BLaER1 treated with 17β-estradiol and CSF1 and Interleukin-3, amounts not matched to agents 10 nM and 100 nM (cell line): ENCODE results near the gene ZNF684.
A peak's percentile ranks its signal among the peaks of the same experiment; 100 is the strongest.
"Not testable (repeated sequence)": the region's sequence is repeated elsewhere in the genome, so short reads cannot be mapped to it uniquely, and the experiment has no call there.

Experiments
- H3K27ac ChIP-seq, 11 experiments: shearing (Covaris generic); formaldehyde crosslinking; 2 replicates each; pipeline ENCODE4 v1.8.1; 2022
- H3K27me3 ChIP-seq, 11 experiments: shearing (Covaris generic); formaldehyde crosslinking; 2 replicates each; pipeline ENCODE4 v1.8.1; 2022
- H3K36me3 ChIP-seq, 11 experiments: shearing (Covaris generic); formaldehyde crosslinking; 2 replicates each; pipeline ENCODE4 v1.8.1; 2022
- H3K4me1 ChIP-seq, 10 experiments: shearing (Covaris generic); formaldehyde crosslinking; 2 replicates each; pipeline ENCODE4 v1.8.1; 2022
- H3K4me2 ChIP-seq, 11 experiments: shearing (Covaris generic); formaldehyde crosslinking; 2 replicates each; pipeline ENCODE4 v1.8.1; 2022
- H3K4me3 ChIP-seq, 10 experiments: shearing (Covaris generic); formaldehyde crosslinking; 2 replicates each; pipeline ENCODE4 v1.8.1; 2022
- H3K9ac ChIP-seq, 11 experiments: shearing (Covaris generic); formaldehyde crosslinking; 2 replicates each; pipeline ENCODE4 v1.8.1; 2022
- H3K9me3 ChIP-seq, 11 experiments: shearing (Covaris generic); formaldehyde crosslinking; replicated peaks in 1 of 11; 2 replicates each; pipeline ENCODE4 v1.8.1; 2022
- H4K20me1 ChIP-seq, 11 experiments: shearing (Covaris generic); formaldehyde crosslinking; 2 replicates each; pipeline ENCODE4 v1.8.1; 2022
- Cebpa-rat ChIP-seq, 11 experiments: shearing (Covaris generic); IDR thresholded peaks; 2 replicates each; pipeline ENCODE4 v1.8.1; 2022

ZNF684 gene

DNA sequence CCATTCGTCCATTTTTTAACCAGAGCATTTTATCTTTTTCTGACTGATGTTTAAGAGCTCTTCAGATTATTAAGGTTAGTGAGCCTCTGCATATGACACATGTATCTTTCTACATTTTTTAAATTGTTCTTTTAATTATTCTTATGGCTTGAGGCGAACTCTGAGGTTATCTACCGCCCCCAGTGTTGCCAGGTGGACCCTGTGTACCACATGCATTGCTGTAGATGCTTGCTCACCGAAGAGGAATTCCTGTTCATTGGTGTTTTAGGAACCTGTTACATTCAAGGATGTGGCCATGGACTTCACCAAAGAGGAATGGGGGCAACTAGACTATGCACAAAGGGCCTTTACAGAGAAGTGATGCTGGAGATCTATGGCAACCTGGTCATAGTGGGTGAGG lies 31.8 kb downstream of the ZNF684 start:
- H3K9me3 ChIP-seq: peaks cover 6 to 16% (median 13%) of the 10 kb centered on the region in 11 experiments
- H3K27ac ChIP-seq: no peak overlapping the region
- no peaks in the 10 kb centered on the region for H3K4me1 ChIP-seq
- H4K20me1 ChIP-seq: no peaks in the 10 kb centered on the region
- H3K4me2 ChIP-seq: no peak overlapping the region
- no peaks in the 10 kb centered on the region for H3K27me3 ChIP-seq
- H3K9ac ChIP-seq: no peak overlapping the region
- TF ChIP-seq Cebpa-rat (IDR thresholded peaks at IDR 0.05): no peak
- H3K4me3 ChIP-seq: no peak overlapping the region
- H3K36me3 ChIP-seq: no peaks in the 10 kb centered on the region

DNA sequence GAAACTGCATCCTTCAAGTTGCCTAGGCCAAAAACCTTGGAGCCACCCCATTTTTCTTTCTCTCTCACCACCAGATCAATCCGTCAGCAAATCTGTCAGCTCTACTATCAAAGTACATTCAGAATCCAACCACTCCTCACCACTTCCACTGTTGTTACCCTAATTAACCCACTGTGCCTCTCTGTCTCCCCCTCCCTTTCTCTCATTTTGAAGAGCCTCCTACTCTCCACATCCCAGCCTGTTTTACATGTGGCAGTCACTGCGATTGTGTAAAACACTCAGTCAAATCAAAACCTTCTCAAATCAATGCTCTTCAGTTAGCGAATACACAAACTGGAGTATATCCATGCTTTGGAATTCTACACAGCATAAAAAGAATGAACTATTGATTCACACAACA lies 33.1 kb downstream of the ZNF684 start:
- Histone ChIP-seq H4K20me1 (no peaks in the 10 kb centered on the region), H3K9me3 (peaks cover 0 to 4% (median under 1%) of the 10 kb centered on the region in 11 experiments; a peak in 6 of 22 replicates), H3K4me2 (no peak overlapping the region), H3K36me3 (no peaks in the 10 kb centered on the region), H3K27me3 (no peaks in the 10 kb centered on the region), H3K4me1 (no peaks in the 10 kb centered on the region), H3K27ac (no peak overlapping the region), H3K4me3 (no peak overlapping the region), H3K9ac (no peak overlapping the region)
- no peak for TF ChIP-seq Cebpa-rat (IDR thresholded peaks at IDR 0.05)

DNA sequence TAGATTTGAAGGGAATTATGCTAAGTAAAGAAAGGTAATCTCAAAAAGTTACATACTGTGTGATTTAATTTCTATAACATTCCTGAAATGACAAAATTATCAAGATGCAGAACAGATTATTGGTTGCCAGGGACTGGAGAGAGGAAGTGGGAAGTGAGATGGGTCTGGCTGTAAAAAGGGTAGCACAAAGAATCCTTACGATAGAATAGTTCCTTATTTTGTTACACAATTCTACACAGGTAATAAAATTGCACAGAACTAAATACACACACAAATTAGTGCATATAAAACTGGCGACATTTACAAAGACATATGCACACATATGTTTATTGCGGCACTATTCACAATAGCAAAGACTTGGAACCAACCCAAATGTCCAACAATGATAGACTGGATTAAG lies 33.5 kb downstream of the ZNF684 start:
- Histone ChIP-seq H3K9me3 (0 out of 22 replicates have a peak, but pooled peaks cover 0 to 4% (median 0%) of the 10 kb centered on the region in 11 experiments), H3K27ac (no peak overlapping the region), H3K9ac (no peak overlapping the region), H3K27me3 (no peaks in the 10 kb centered on the region), H3K4me1 (no peaks in the 10 kb centered on the region), H3K36me3 (no peaks in the 10 kb centered on the region), H3K4me2 (no peak overlapping the region), H3K4me3 (no peak overlapping the region), H4K20me1 (no peaks in the 10 kb centered on the region)
- TF ChIP-seq Cebpa-rat (IDR thresholded peaks at IDR 0.05): no peak

DNA sequence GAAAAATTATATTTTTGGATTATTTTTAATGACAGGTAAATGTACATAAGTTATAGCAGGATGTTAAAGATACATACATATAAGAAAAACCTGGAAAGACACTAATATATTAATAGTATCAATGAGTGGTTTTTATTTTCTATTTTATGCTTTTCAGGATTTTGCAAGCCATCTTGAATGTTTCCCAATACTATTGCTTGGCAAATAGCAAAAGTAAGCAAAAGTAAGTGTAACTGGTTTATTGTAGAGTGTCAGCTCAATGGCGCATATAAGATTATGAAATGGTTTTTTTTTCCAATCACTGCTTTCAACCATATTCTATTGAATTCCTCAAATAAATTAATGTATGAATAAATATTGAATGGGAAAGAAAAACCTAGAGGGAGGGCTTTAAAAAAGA lies 36.4 kb downstream of the ZNF684 start:
- Histone ChIP-seq H3K4me3 (no peak overlapping the region), H3K9ac (no peak overlapping the region), H3K9me3 (no peaks in the 10 kb centered on the region), H3K4me1 (no peaks in the 10 kb centered on the region), H3K27ac (no peak overlapping the region), H3K36me3 (no peaks in the 10 kb centered on the region), H3K27me3 (no peaks in the 10 kb centered on the region), H3K4me2 (no peak overlapping the region), H4K20me1 (no peaks in the 10 kb centered on the region)
- TF ChIP-seq Cebpa-rat (IDR thresholded peaks at IDR 0.05): no peak

DNA sequence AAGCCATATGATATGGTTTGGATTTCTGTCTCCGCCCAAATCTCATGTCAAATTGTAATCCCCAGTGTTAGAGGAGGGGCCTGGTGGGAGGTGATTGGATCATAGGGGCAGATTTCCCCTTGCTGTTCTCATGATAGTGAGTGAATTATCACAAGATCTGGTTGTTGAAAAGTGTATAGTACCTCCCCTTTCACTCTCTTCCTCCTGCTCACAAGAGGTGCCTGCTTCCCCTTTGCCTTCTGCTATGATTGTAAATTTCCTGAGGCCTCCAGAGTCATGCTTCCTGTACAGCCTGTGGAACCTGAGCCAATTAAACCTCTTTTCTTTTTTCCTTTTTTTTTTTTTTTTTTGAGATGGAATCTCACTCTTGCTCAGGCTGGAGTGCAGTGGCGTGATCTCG lies 43.4 kb downstream of the ZNF684 start:
- not testable (repeated sequence) for H3K27me3 ChIP-seq, H3K36me3 ChIP-seq
- H3K4me2 ChIP-seq: peak overlapping the region in 5 of 11 experiments; percentile 5 to 63 (median 25); a peak in 7 of 22 replicates

DNA sequence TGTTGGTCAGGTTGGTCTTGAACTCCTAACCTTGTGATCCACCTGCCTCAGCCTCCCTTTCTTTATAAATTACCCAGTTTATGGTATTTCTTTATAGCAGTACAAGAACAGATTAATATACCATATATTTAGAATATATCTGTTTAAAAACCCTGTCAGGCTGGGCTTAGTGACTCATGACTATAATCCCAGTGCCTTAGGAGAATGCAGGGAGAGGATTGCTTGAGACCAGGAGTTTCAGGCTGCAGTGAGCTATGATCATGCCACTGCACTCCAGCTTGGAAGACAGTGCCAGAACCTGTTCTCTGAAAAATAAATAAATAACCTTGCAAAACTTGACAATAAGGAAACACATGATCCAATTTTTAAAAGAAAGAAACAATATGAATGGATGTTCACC lies 43.9 kb downstream of the ZNF684 start:
- Histone ChIP-seq H3K4me1 (peaks cover 0 to 14% (median 3%) of the 10 kb centered on the region in 10 experiments; a peak in 8 of 20 replicates), H3K4me2 (peak overlapping the region in 4 of 11 experiments; percentile 5 to 63 (median 42); a peak in 6 of 22 replicates), H3K27ac (peak overlapping the region in 2 of 11 experiments; percentile 38 to 54; a peak in 3 of 22 replicates), H3K36me3 (no peaks in the 10 kb centered on the region), H3K27me3 (no peaks in the 10 kb centered on the region), H3K4me3 (no peak overlapping the region), H3K9me3 (peaks cover 4 to 18% (median 13%) of the 10 kb centered on the region in 11 experiments; a peak in 16 of 22 replicates), H4K20me1 (no peaks in the 10 kb centered on the region), H3K9ac (no peak overlapping the region)
- TF ChIP-seq Cebpa-rat (IDR thresholded peaks at IDR 0.05): no peak

More for the DNA sequence above, 43.4 kb downstream of the ZNF684 start:
- peaks cover 4 to 18% (median 13%) of the 10 kb centered on the region in 11 experiments; a peak in 16 of 22 replicates for H3K9me3 ChIP-seq
- peak overlapping the region in 2 of 11 experiments; percentile 18 to 37; a peak in 2 of 22 replicates for H3K9ac ChIP-seq
- H4K20me1 ChIP-seq, H3K4me3 ChIP-seq: not testable (repeated sequence)
- H3K4me1 ChIP-seq: peaks cover 0 to 14% (median 3%) of the 10 kb centered on the region in 10 experiments; a peak in 8 of 20 replicates
- H3K27ac ChIP-seq: peak overlapping the region in 4 of 11 experiments; percentile 26 to 54 (median 42); a peak in 6 of 22 replicates

DNA sequence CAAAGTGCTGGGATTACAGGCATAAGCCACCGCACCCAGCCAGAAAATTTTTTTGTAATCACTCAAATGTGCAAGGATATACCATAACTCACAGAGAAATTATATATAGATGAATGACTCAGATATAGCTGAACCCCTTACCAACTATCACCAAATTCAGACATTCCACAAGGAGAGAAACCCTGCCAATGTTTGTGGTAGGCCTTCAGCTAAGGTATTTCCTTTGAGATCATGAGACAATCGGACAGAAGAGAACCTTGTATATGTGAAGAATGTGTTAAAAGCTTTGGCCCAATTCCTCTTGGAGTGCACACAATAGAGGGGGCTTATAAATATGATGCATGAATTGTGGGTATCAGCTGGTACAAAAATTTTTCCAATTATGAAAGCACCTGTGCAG lies 50.7 kb downstream of the ZNF684 start:
- no peak overlapping the region for H3K4me2 ChIP-seq
- no peak overlapping the region for H3K27ac ChIP-seq
- TF ChIP-seq Cebpa-rat (IDR thresholded peaks at IDR 0.05): no peak
- peaks cover 0 to 6% (median 3%) of the 10 kb centered on the region in 11 experiments; a peak in 14 of 22 replicates for H3K9me3 ChIP-seq
- H3K4me1 ChIP-seq: peaks cover 0 to 10% (median 4%) of the 10 kb centered on the region in 10 experiments; a peak in 4 of 20 replicates
- no peaks in the 10 kb centered on the region for H3K27me3 ChIP-seq
- no peak overlapping the region for H3K9ac ChIP-seq
- H3K4me3 ChIP-seq: no peak overlapping the region
- no peaks in the 10 kb centered on the region for H4K20me1 ChIP-seq
- no peaks in the 10 kb centered on the region for H3K36me3 ChIP-seq

DNA sequence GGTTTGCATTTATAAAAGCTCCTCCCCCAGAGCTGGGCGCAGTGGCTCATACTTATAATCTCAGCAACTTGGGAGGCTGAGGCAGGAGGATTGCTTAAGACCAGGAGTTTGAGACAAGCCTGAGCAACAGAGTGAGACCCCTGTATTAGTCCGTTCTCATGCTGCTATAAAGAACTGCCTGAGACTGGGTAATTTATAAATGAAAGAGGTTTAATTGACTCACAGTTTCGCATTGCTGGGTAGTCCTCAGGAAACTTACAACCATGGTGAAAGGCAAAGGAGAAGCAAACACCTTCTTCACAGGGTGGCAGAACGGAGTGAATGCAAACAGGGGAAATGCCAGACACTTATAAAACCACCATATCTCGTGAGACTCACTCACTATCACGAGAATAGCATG lies 52.5 kb downstream of the ZNF684 start:
- H3K4me1 ChIP-seq: peaks cover 0 to 10% (median 4%) of the 10 kb centered on the region in 10 experiments; a peak in 4 of 20 replicates
- no peak overlapping the region for H3K4me2 ChIP-seq
- H3K9ac ChIP-seq: no peak overlapping the region
- H3K4me3 ChIP-seq: no peak overlapping the region
- H3K36me3 ChIP-seq: no peaks in the 10 kb centered on the region
- no peaks in the 10 kb centered on the region for H3K27me3 ChIP-seq
- TF ChIP-seq Cebpa-rat (IDR thresholded peaks at IDR 0.05): no peak
- H4K20me1 ChIP-seq: no peaks in the 10 kb centered on the region
- H3K9me3 ChIP-seq: no peaks in the 10 kb centered on the region
- no peak overlapping the region for H3K27ac ChIP-seq

DNA sequence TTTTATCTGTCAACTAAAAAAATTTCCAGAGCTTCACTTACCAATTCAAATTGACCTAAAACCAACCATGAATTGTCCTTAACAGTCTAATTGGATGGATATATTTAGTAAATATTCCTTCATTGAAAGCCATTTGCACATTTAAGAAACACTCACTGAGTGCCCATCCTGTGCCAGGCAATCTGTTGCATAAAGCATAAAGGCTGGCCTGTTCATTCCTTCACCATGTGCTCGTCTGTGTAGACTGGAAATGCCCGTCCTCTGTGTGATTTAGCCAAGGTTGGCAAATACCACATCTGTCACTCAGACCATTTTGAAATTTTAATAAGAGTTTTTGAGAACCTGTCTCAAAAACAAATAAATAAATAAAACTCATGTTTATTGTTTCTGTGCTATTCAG lies 57.1 kb downstream of the ZNF684 start:
- Histone ChIP-seq H3K9me3 (no peaks in the 10 kb centered on the region), H3K27me3 (no peaks in the 10 kb centered on the region), H4K20me1 (no peaks in the 10 kb centered on the region), H3K27ac (no peak overlapping the region), H3K4me2 (no peak overlapping the region), H3K4me1 (peaks cover 7 to 22% (median 13%) of the 10 kb centered on the region in 10 experiments; a peak in 17 of 20 replicates), H3K9ac (no peak overlapping the region), H3K36me3 (no peaks in the 10 kb centered on the region), H3K4me3 (no peak overlapping the region)
- no peak for TF ChIP-seq Cebpa-rat (IDR thresholded peaks at IDR 0.05)
